ENCODE results near the gene NFASC. TPM values are rescaled to one million over a fixed set of nuclear protein-coding genes. Genes with fewer than 3 reads are reported as not detected.

NFASC gene
- total RNA-seq, 1 experiment from 2014 or later: not detected

- intact Hi-C loops (cut with micrococcal nuclease; ENCODE audit: unreplicated experiment): no loop called here
- Mint-ChIP-seq H3K4me3 (ENCODE audit: low read depth, unreplicated experiment) (no peak overlapping the region), H3K27me3 (ENCODE audit: unreplicated experiment) (peaks cover 97% of the 10 kb centered on the region), H3K4me1 (ENCODE audit: low read depth, unreplicated experiment) (no peaks in the 10 kb centered on the region), H3K27ac (ENCODE audit: unreplicated experiment) (no peak overlapping the region), H3K9me3 (ENCODE audit: low read depth, unreplicated experiment) (no peaks in the 10 kb centered on the region), H3K36me3 (ENCODE audit: insufficient read depth, unreplicated experiment) (no peaks in the 10 kb centered on the region)
- TF ChIP-seq CTCF (IDR thresholded peaks at IDR 0.05; ENCODE audit: unreplicated experiment): no peak
- no TSS peak for BruUV-seq (replicated peaks)
- CTCF ChIA-PET: no interaction called here
- DNase-seq: no peak
Measured at GRCh38 chr1:205004351-205004750, 133.7 kb downstream of the NFASC start.

- DNase-seq: no peak
- CTCF ChIA-PET: no interaction called here
- Mint-ChIP-seq H3K4me3 (ENCODE audit: low read depth, unreplicated experiment) (no peak overlapping the region), H3K36me3 (ENCODE audit: insufficient read depth, unreplicated experiment) (no peaks in the 10 kb centered on the region), H3K4me1 (ENCODE audit: low read depth, unreplicated experiment) (no peaks in the 10 kb centered on the region), H3K9me3 (ENCODE audit: low read depth, unreplicated experiment) (no peaks in the 10 kb centered on the region), H3K27me3 (ENCODE audit: unreplicated experiment) (peaks cover 91% of the 10 kb centered on the region), H3K27ac (ENCODE audit: unreplicated experiment) (no peak overlapping the region)
- no peak for TF ChIP-seq CTCF (IDR thresholded peaks at IDR 0.05; ENCODE audit: unreplicated experiment)
- intact Hi-C loops (cut with micrococcal nuclease; ENCODE audit: unreplicated experiment): no loop called here
- BruUV-seq (replicated peaks): no TSS peak
Measured at GRCh38 chr1:205008896-205009295, 138.2 kb downstream of the NFASC start.

- no peak for DNase-seq
- CTCF ChIA-PET: no interaction called here
Measured at GRCh38 chr1:205009670-205010069, 139.0 kb downstream of the NFASC start.

GRCh38 chr1:205012391-205013140 lies 141.9 kb downstream of the NFASC start:
- DNase-seq: no peak
- no peak for TF ChIP-seq CTCF (IDR thresholded peaks at IDR 0.05; ENCODE audit: unreplicated experiment)
- Mint-ChIP-seq H3K27ac (ENCODE audit: unreplicated experiment) (no peak overlapping the region), H3K36me3 (ENCODE audit: insufficient read depth, unreplicated experiment) (no peaks in the 10 kb centered on the region), H3K4me3 (ENCODE audit: low read depth, unreplicated experiment) (no peak overlapping the region), H3K27me3 (ENCODE audit: unreplicated experiment) (peaks cover 91% of the 10 kb centered on the region), H3K4me1 (ENCODE audit: low read depth, unreplicated experiment) (no peaks in the 10 kb centered on the region), H3K9me3 (ENCODE audit: low read depth, unreplicated experiment) (no peaks in the 10 kb centered on the region)
- intact Hi-C loops (cut with micrococcal nuclease; ENCODE audit: unreplicated experiment): no loop called here
- BruUV-seq (replicated peaks): no TSS peak
- CTCF ChIA-PET: no interaction called here

More at GRCh38 chr1:205009670-205010069, 139.0 kb downstream of the NFASC start:
- Mint-ChIP-seq H3K36me3 (ENCODE audit: insufficient read depth, unreplicated experiment) (no peaks in the 10 kb centered on the region), H3K27ac (ENCODE audit: unreplicated experiment) (no peak overlapping the region), H3K4me3 (ENCODE audit: low read depth, unreplicated experiment) (no peak overlapping the region), H3K27me3 (ENCODE audit: unreplicated experiment) (peaks cover 91% of the 10 kb centered on the region), H3K9me3 (ENCODE audit: low read depth, unreplicated experiment) (no peaks in the 10 kb centered on the region), H3K4me1 (ENCODE audit: low read depth, unreplicated experiment) (no peaks in the 10 kb centered on the region)
- no TSS peak for BruUV-seq (replicated peaks)
- TF ChIP-seq CTCF (IDR thresholded peaks at IDR 0.05; ENCODE audit: unreplicated experiment): no peak
- intact Hi-C loops (cut with micrococcal nuclease; ENCODE audit: unreplicated experiment): no loop called here

Data from Calu3 (cell line).